Natural killer cell (primary cell): ENCODE measurements around the gene MAD1L1. TPM values are rescaled to one million over a fixed set of nuclear protein-coding genes. Genes with fewer than 3 reads are reported as not detected.

Source experiments
- ATAC-seq, 3 donors: fragments of 150-1000 bp in 2 of 3; fragments of 200-7000 bp in 1 of 3; cut with Tn5 transposase; 1 replicate in 1 of 3; 2 replicates in 2 of 3; pipeline ENCODE4 v1.10.0; 2021; ENCODE audit warnings: mild to moderate bottlenecking in 2 of 3, moderate library complexity in 2 of 3
- DNase-seq, 2 donors: peaks; one replicate each; pipeline versions ENCODE4 v3.0.0 to v3.0.0-alpha.2; 2013 to 2021; ENCODE audit warnings: mixed read lengths in 1 of 2
- H3K27ac ChIP-seq: one replicate; pipeline ENCODE4 v1.5.1; 2013; ENCODE audit warnings: mild to moderate bottlenecking, low read length
- H3K27me3 ChIP-seq: one replicate; pipeline ENCODE4 v1.6.1; 2013; ENCODE audit warnings: low read length; ENCODE audit not compliant: control insufficient read depth, insufficient read depth
- H3K36me3 ChIP-seq: one replicate; pipeline ENCODE4 v1.6.1; 2013; ENCODE audit warnings: low read length; ENCODE audit not compliant: control insufficient read depth, insufficient read depth
- H3K4me1 ChIP-seq: one replicate; pipeline ENCODE4 v1.6.1; 2013; ENCODE audit warnings: low read length; ENCODE audit not compliant: control insufficient read depth, insufficient read depth
- H3K4me3 ChIP-seq: one replicate; pipeline ENCODE4 v1.5.1; 2013; ENCODE audit warnings: low read length
- H3K9me3 ChIP-seq: one replicate; pipeline ENCODE4 v1.6.1; 2013; ENCODE audit warnings: low read length; ENCODE audit not compliant: control insufficient read depth, insufficient read depth
- H3K27ac Mint-ChIP-seq, 2 donors: one replicate each; pipeline ENCODE4 v1.8.0; 2022; ENCODE audit warnings: mild to moderate bottlenecking in 2 of 2, mixed read lengths in 2 of 2, moderate library complexity in 1 of 2
- H3K27me3 Mint-ChIP-seq, 2 donors: one replicate each; pipeline ENCODE4 v1.8.0; 2022; ENCODE audit warnings: low read depth in 2 of 2, mixed read lengths in 2 of 2
- H3K36me3 Mint-ChIP-seq: one replicate; pipeline ENCODE4 v1.8.0; 2022; ENCODE audit warnings: mixed read lengths
- H3K4me1 Mint-ChIP-seq, 2 donors: one replicate each; pipeline ENCODE4 v1.8.0; 2022; ENCODE audit warnings: mixed read lengths in 2 of 2
- H3K4me3 Mint-ChIP-seq: one replicate; pipeline ENCODE4 v1.8.0; 2022; ENCODE audit warnings: mild to moderate bottlenecking, moderate library complexity, mixed read lengths
- H3K9me3 Mint-ChIP-seq, 2 donors: one replicate each; pipeline ENCODE4 v1.8.0; 2022; ENCODE audit warnings: mixed read lengths in 2 of 2
- WGBS: methylation state at CpG from one replicate; pipeline ENCODE4 v1.1.7; 2013; ENCODE audit warnings: missing lambda C conversion rate; ENCODE audit not compliant: insufficient coverage; 5-methylcytosine and 5-hydroxymethylcytosine counted together
- intact Hi-C: fragments of 100-400 bp; cut with micrococcal nuclease; formaldehyde crosslinking; loops from one replicate; pipeline ENCODE4 v1.14.2; 2022
- total RNA-seq, 4 donors: library from RNA; stranded (reverse); fragments of 120-200 nt in 1 of 4; gene quantifications; one replicate each; pipeline versions ENCODE4 v1.2.3 to v1.2.4, GENCODE V29; 2013 to 2022
- TF ChIP-seq, protein P1 (sequence below): fragments of 200-600 bp; IDR thresholded peaks from one replicate; pipeline ENCODE4 v1.8.0; 2022; ENCODE audit warnings: antibody characterized with exemption

Gene MAD1L1
- total RNA-seq, 3 donors from 2014 or later (not counting 1 experiment from before 2014, with no cell fraction given) = 53.6 to 81.2 (median 77.4) TPM

DNA sequence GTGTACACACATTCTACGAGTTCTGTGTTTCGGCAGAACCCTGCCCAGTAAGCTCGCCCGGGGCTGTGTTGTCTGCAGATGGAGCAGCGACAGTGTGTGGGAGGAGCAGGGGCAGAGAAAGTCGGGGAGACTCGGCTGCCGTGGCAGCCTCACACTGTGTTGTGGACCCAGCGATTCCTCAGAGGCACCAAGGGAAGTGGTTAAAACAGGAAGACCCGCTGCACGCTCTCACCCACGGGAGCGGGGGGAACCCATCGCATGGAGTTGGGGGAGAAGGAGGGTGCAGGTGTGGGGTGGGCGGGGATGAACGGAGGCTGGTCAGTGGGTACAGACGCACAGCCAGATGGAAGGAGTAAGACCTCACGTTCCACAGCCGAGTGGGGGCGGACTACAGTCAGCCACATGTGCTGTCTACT, 312.5 kb downstream of the MAD1L1 start:
- H3K4me1 Mint-ChIP-seq = peaks cover 37 to 48% of the 10 kb centered on the region in 2 donors
- H3K4me3 ChIP-seq = peak overlapping the region; percentile 26
- H3K9me3 ChIP-seq = no peaks in the 10 kb centered on the region
- peak overlapping the region; percentile 26 to 82 for H3K27ac Mint-ChIP-seq
- no peaks in the 10 kb centered on the region for H3K36me3 ChIP-seq
- ATAC-seq = peak; percentile 60 to 76 (median 71)
- peaks cover 27% of the 10 kb centered on the region for H3K4me1 ChIP-seq
- WGBS = under 1% methylated on average over 20 of the region's 20 CpGs
- H3K4me3 Mint-ChIP-seq = peak overlapping the region; percentile 95
- no peaks in the 10 kb centered on the region for H3K9me3 Mint-ChIP-seq
- H3K27me3 ChIP-seq = no peaks in the 10 kb centered on the region
- intact Hi-C loops = no loop called here
- no peaks in the 10 kb centered on the region for H3K36me3 Mint-ChIP-seq
- DNase-seq = peak in 1 of 2 donors; percentile 73
- TF ChIP-seq, protein P1, sequence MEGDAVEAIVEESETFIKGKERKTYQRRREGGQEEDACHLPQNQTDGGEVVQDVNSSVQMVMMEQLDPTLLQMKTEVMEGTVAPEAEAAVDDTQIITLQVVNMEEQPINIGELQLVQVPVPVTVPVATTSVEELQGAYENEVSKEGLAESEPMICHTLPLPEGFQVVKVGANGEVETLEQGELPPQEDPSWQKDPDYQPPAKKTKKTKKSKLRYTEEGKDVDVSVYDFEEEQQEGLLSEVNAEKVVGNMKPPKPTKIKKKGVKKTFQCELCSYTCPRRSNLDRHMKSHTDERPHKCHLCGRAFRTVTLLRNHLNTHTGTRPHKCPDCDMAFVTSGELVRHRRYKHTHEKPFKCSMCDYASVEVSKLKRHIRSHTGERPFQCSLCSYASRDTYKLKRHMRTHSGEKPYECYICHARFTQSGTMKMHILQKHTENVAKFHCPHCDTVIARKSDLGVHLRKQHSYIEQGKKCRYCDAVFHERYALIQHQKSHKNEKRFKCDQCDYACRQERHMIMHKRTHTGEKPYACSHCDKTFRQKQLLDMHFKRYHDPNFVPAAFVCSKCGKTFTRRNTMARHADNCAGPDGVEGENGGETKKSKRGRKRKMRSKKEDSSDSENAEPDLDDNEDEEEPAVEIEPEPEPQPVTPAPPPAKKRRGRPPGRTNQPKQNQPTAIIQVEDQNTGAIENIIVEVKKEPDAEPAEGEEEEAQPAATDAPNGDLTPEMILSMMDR = no peak
- no peaks in the 10 kb centered on the region for H3K27me3 Mint-ChIP-seq
- H3K27ac ChIP-seq = no peak overlapping the region

DNA sequence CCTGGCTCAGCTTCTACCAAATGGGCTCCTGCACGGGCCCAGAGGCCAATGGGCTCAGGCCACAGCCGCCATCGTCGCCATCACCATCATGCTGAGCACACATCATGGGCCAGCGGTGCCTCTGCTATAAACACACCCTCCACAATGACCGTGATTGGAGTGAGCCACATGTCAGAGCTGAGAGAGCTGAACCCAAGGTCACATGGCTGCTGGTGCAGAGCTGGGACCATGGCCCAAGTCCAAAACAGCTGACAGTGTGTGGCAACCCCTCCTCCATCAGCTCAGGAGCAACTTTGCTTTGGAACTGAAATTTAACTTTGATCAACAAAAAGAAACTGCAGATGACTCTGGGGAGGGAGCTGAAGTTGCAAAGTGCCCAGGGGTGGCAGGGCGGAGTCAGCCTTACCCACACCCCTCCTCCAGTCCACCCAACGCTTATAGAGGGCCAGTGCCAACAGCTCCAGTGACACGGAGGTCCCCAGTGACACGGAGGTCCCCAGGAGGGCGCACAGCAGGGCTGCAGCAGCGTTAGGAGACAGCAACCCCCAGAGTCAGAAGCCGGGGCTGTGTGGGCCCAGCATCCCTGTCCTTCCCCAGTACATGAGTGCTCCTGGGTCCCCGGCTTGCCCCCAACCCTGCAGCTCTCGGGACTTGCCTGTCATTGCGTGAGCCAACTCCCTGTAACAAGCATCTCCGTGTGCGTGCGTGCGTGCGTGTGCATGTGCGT, 313.0 kb downstream of the MAD1L1 start:
- Mint-ChIP-seq H3K4me3 (peak overlapping the region; percentile 95), H3K36me3 (no peaks in the 10 kb centered on the region), H3K27me3 (no peaks in the 10 kb centered on the region), H3K27ac (peak overlapping the region; percentile 26 to 82), H3K4me1 (peaks cover 33 to 47% of the 10 kb centered on the region in 2 donors), H3K9me3 (no peaks in the 10 kb centered on the region)
- Histone ChIP-seq H3K36me3 (no peaks in the 10 kb centered on the region), H3K27me3 (no peaks in the 10 kb centered on the region), H3K27ac (no peak overlapping the region), H3K4me1 (peaks cover 26% of the 10 kb centered on the region), H3K4me3 (peak overlapping the region; percentile 26), H3K9me3 (no peaks in the 10 kb centered on the region)
- TF ChIP-seq, protein P1 = no peak
- DNase-seq = no peak
- peak; percentile 15 to 53 (median 44) for ATAC-seq
- 31% methylated on average over 22 of the region's 22 CpGs for WGBS
- intact Hi-C loops = no loop called here

DNA sequence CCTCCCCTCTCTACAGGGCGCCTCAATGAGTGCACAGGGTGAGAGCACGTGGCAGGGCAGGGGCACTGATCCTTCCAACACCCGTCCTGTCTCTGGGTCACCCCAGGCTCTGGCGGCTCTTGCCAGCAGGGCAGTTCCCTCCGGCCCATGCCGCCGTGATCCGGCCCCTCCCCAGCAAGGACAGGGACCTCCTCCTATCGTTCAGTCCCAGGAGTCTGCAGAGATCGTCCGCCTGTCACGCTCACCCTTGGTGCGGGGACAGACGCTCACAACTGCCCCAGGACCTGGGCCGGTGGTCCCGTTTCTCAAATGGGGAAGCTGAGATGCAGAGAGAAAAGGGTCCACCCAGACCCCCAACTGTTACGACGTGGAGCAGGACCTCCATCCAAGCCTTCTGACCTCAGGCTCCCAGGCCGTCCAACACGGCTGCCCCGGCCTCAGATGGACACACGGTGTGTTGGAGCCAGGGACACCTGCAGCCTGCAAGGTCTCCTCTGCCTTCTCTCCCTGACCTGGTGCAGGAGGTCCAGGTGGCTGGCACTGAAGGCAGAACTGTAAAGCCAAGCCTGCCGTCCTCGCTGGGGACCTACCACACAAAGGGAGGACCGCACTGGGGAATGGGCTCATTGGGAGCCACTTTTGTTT, 313.7 kb downstream of the MAD1L1 start:
- ATAC-seq (no peak), DNase-seq (no peak)
- Histone ChIP-seq H3K4me3 (no peak overlapping the region), H3K4me1 (peaks cover 26% of the 10 kb centered on the region), H3K27me3 (no peaks in the 10 kb centered on the region), H3K9me3 (no peaks in the 10 kb centered on the region), H3K36me3 (no peaks in the 10 kb centered on the region), H3K27ac (no peak overlapping the region)
- Mint-ChIP-seq H3K27ac (no peak overlapping the region), H3K27me3 (no peaks in the 10 kb centered on the region), H3K4me1 (peaks cover 26 to 40% of the 10 kb centered on the region in 2 donors), H3K4me3 (peak overlapping the region; percentile 95), H3K9me3 (no peaks in the 10 kb centered on the region), H3K36me3 (no peaks in the 10 kb centered on the region)
- intact Hi-C loops = no loop called here
- TF ChIP-seq, protein P1 = no peak
- 98% methylated on average over 25 of the region's 25 CpGs for WGBS
